Ishikawa (cell line): ENCODE results near the gene CCDC177.

ENCODE experiments used
- CEBPB ChIP-seq: IDR thresholded peaks from 2 replicates; pipeline ENCODE4 v1.6.1; 2012
- CREB1 ChIP-seq: IDR thresholded peaks from 2 replicates; pipeline ENCODE4 v1.6.1; 2012; ENCODE audit warnings: low read depth
- EGR1 ChIP-seq: IDR thresholded peaks from 2 replicates; pipeline ENCODE4 v1.6.1; 2012
- EP300 ChIP-seq: IDR thresholded peaks from 2 replicates; pipeline ENCODE4 v1.6.1; 2012; ENCODE audit warnings: borderline replicate concordance
- NFIC ChIP-seq: IDR thresholded peaks from 2 replicates; pipeline ENCODE4 v1.6.1; 2012
- RAD21 ChIP-seq: IDR thresholded peaks from 2 replicates; pipeline ENCODE4 v1.6.1; 2012; ENCODE audit warnings: low read depth
- TAF1 ChIP-seq: IDR thresholded peaks from 2 replicates; pipeline ENCODE4 v1.6.1; 2012; ENCODE audit warnings: low read depth, mild to moderate bottlenecking
- TEAD4 ChIP-seq: IDR thresholded peaks from 2 replicates; pipeline ENCODE4 v1.6.1; 2012
- USF1 ChIP-seq: IDR thresholded peaks from 2 replicates; pipeline ENCODE4 v1.6.1; 2012
- YY1 ChIP-seq: IDR thresholded peaks from 2 replicates; pipeline ENCODE4 v1.6.1; 2012; ENCODE audit warnings: low read depth
- ZBTB7A ChIP-seq: IDR thresholded peaks from 2 replicates; pipeline ENCODE4 v1.6.1; 2012; ENCODE audit warnings: low read depth
- TF ChIP-seq, protein P1 (sequence below): IDR thresholded peaks from 2 replicates; pipeline ENCODE4 v1.6.1; 2012; ENCODE audit warnings: low read depth, mild to moderate bottlenecking
- TF ChIP-seq, protein P2 (sequence below): IDR thresholded peaks from 2 replicates; pipeline ENCODE4 v1.6.1; 2012

DNA sequence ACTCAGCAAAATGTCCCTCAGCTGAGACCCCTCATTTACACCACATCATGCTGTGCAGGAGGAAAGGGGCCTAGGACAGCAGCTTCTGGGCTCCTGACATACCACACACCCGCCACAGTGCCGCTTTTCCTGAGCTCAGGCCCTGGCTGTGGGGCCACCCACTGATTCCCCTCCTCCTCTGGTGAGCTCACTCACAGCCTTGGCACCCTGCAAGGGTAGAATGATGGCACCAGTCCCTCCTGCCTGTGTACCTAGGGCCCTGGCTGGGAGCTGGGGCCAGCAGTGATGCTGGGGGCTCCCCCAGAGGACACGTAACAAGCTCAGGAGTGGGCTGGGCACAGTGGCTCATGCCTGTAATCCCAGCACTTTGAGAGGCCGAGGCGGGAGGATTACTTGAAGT lies 45.7 kb downstream of the CCDC177 start:
- TF ChIP-seq NFIC (no peak), USF1 (no peak), CEBPB (no peak), RAD21 (no peak), TAF1 (no peak), YY1 (no peak), EGR1 (no peak), EP300 (no peak), TEAD4 (no peak), ZBTB7A (no peak), CREB1 (no peak)
- TF ChIP-seq, protein P1, sequence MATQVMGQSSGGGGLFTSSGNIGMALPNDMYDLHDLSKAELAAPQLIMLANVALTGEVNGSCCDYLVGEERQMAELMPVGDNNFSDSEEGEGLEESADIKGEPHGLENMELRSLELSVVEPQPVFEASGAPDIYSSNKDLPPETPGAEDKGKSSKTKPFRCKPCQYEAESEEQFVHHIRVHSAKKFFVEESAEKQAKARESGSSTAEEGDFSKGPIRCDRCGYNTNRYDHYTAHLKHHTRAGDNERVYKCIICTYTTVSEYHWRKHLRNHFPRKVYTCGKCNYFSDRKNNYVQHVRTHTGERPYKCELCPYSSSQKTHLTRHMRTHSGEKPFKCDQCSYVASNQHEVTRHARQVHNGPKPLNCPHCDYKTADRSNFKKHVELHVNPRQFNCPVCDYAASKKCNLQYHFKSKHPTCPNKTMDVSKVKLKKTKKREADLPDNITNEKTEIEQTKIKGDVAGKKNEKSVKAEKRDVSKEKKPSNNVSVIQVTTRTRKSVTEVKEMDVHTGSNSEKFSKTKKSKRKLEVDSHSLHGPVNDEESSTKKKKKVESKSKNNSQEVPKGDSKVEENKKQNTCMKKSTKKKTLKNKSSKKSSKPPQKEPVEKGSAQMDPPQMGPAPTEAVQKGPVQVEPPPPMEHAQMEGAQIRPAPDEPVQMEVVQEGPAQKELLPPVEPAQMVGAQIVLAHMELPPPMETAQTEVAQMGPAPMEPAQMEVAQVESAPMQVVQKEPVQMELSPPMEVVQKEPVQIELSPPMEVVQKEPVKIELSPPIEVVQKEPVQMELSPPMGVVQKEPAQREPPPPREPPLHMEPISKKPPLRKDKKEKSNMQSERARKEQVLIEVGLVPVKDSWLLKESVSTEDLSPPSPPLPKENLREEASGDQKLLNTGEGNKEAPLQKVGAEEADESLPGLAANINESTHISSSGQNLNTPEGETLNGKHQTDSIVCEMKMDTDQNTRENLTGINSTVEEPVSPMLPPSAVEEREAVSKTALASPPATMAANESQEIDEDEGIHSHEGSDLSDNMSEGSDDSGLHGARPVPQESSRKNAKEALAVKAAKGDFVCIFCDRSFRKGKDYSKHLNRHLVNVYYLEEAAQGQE = no peak
- TF ChIP-seq, protein P2, sequence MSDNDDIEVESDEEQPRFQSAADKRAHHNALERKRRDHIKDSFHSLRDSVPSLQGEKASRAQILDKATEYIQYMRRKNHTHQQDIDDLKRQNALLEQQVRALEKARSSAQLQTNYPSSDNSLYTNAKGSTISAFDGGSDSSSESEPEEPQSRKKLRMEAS = no peak
